GM12891 (cell line): ENCODE results near the gene PHACTR4.

Source experiments
- POLR2A ChIP-seq: IDR thresholded peaks from 2 replicates; pipeline ENCODE4 v1.6.1; 2011; ENCODE audit warnings: low read depth, low read length, control low read depth
- POLR2AphosphoS5 ChIP-seq: IDR thresholded peaks from 2 replicates; pipeline ENCODE4 v1.6.1; 2011; ENCODE audit warnings: low read depth, low read length, control low read depth
- SPI1 ChIP-seq: IDR thresholded peaks from 2 replicates; pipeline ENCODE4 v1.6.1; 2011; ENCODE audit warnings: low read depth, low read length, control low read depth
- TAF1 ChIP-seq: IDR thresholded peaks from 2 replicates; pipeline ENCODE4 v1.6.1; 2011; ENCODE audit warnings: low read depth, low read length, control low read depth

DNA sequence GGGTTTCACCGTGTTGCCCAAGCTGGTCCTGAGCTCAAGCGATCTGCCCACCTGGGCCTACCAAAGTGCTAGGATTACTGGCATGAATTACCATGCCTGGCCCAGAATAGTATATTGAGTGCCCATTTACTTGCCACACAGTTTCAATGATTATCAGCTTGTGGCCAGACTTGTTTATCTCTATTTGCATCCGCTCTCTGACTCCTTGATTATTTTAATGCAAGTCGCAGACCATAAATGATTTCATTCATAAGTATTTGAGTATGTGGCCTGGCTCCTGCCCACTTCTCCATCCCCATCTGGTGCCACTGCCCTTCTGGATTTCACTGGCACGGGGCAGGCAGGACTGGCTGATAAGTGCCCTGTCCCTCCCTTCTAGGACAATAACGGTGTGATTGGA lies 165.1 kb downstream of the PHACTR4 start:
- TF ChIP-seq SPI1 (no peak), POLR2A (no peak), POLR2AphosphoS5 (no peak), TAF1 (no peak)
